GM23248 (cell line): ENCODE measurements around the gene RHCE. TPM values are rescaled to one million over a fixed set of nuclear protein-coding genes. Genes with fewer than 3 reads are reported as not detected.
"Not testable (repeated sequence)": the region's sequence is repeated elsewhere in the genome, so short reads cannot be mapped to it uniquely, and the experiment has no call there.

Experiments
- DNase-seq: peaks from one replicate; pipeline ENCODE4 v3.0.0-alpha.2; 2015
- H2AFZ ChIP-seq: fragments of 200-600 bp; sonication (generic); 2 replicates; pipeline ENCODE4 v1.6.1; 2016; ENCODE audit warnings: antibody characterized with exemption
- H3F3A ChIP-seq: fragments of 200-600 bp; sonication (generic); 2 replicates; pipeline ENCODE4 v1.6.1; 2016; ENCODE audit warnings: mild to moderate bottlenecking, antibody characterized with exemption, mixed run types; ENCODE audit not compliant: insufficient read depth
- H3K27ac ChIP-seq: fragments of 200-600 bp; sonication (generic); 2 replicates; pipeline ENCODE4 v1.5.1; 2016; ENCODE audit warnings: mild to moderate bottlenecking
- H3K27me3 ChIP-seq: fragments of 200-600 bp; sonication (generic); replicated peaks from 2 replicates; pipeline ENCODE4 v1.6.1; 2016; ENCODE audit warnings: mild to moderate bottlenecking; ENCODE audit not compliant: insufficient read depth
- H3K36me3 ChIP-seq: fragments of 200-600 bp; sonication (generic); 2 replicates; pipeline ENCODE4 v1.6.1; 2016; ENCODE audit warnings: low read depth, mild to moderate bottlenecking
- H3K4me1 ChIP-seq: fragments of 200-600 bp; sonication (generic); 2 replicates; pipeline ENCODE4 v1.6.1; 2016; ENCODE audit warnings: mild to moderate bottlenecking; ENCODE audit not compliant: insufficient read depth
- H3K4me2 ChIP-seq: fragments of 200-600 bp; sonication (generic); one replicate; pipeline ENCODE4 v1.6.1; 2016; ENCODE audit warnings: mild to moderate bottlenecking; ENCODE audit not compliant: unreplicated experiment
- H3K4me3 ChIP-seq: fragments of 200-600 bp; sonication (generic); 2 replicates; pipeline ENCODE4 v1.5.1; 2016; ENCODE audit warnings: mild to moderate bottlenecking
- H3K79me2 ChIP-seq: fragments of 200-600 bp; sonication (generic); 2 replicates; pipeline ENCODE4 v1.6.1; 2016; ENCODE audit warnings: mild to moderate bottlenecking; ENCODE audit not compliant: insufficient read depth
- H3K9ac ChIP-seq: fragments of 200-600 bp; sonication (generic); 2 replicates; pipeline ENCODE4 v1.6.1; 2016; ENCODE audit warnings: mild to moderate bottlenecking
- H3K9me2 ChIP-seq: fragments of 200-600 bp; sonication (generic); 2 replicates; pipeline ENCODE4 v1.6.1; 2016; ENCODE audit warnings: mixed run types, mild to moderate bottlenecking, moderate library complexity; ENCODE audit not compliant: insufficient read depth
- H3K9me3 ChIP-seq: fragments of 200-600 bp; sonication (generic); one replicate; pipeline ENCODE4 v1.6.1; 2017; ENCODE audit warnings: low read depth
- H4K20me1 ChIP-seq: fragments of 200-600 bp; sonication (generic); 2 replicates; pipeline ENCODE4 v1.6.0; 2016; ENCODE audit not compliant: insufficient read depth
- EZH2 ChIP-seq: fragments of 200-600 bp; sonication (generic); IDR thresholded peaks from 2 replicates; pipeline ENCODE4 v1.6.1; 2018; ENCODE audit warnings: antibody characterized with exemption, mild to moderate bottlenecking; ENCODE audit not compliant: insufficient read depth, poor library complexity, severe bottlenecking
- EZH2phosphoT487 ChIP-seq: fragments of 200-600 bp; sonication (generic); IDR thresholded peaks from 2 replicates; pipeline ENCODE4 v1.6.1; 2018; ENCODE audit warnings: antibody characterized with exemption, moderate library complexity, mild to moderate bottlenecking, low read depth; ENCODE audit not compliant: insufficient read depth
- WGBS, 2 experiments: methylation state at CpG; one replicate each; pipeline ENCODE4 v1.1.6; 2015 to 2017; ENCODE audit warnings: low lambda C conversion rate in 2 of 2, low coverage in 1 of 2; ENCODE audit errors: missing lambda C conversion rate in 2 of 2; 5-methylcytosine and 5-hydroxymethylcytosine counted together
- in situ Hi-C: fragments of 300-500 bp; cut with MboI; formaldehyde crosslinking; loops from 2 replicates; pipeline ENCODE4 v1.15.0; 2020
- polyA plus RNA-seq: library from polyadenylated mRNA; unstranded; fragments of >200 nt; fragmentation: Nextera tagmentation; extraction: Ambion mirVana; gene quantifications from 2 replicates; pipeline ENCODE4 v1.2.1, GENCODE V29; 2016
- total RNA-seq: library from RNA; depleted of rRNA; stranded (reverse); fragments of >200 nt; shearing (Covaris generic); gene quantifications from 2 replicates; pipeline ENCODE4 v1.2.3, GENCODE V29; 2014

The RHCE gene
- total and polyA plus RNA-seq, 2 experiments from 2014 or later, result 0.43 to 0.90 TPM

- Histone ChIP-seq H3K9ac (no peak overlapping the region), H4K20me1 (no peaks in the 10 kb centered on the region), H3K9me2 (no peaks in the 10 kb centered on the region), H3K79me2 (peaks cover 85% of the 10 kb centered on the region), H3K4me2 (no peak overlapping the region), H3K27ac (no peak overlapping the region), H3K4me3 (no peak overlapping the region), H3F3A (peaks cover 4% of the 10 kb centered on the region; the same call in 1 of the 2 replicates), H3K36me3 (peaks cover 17% of the 10 kb centered on the region), H2AFZ (no peak overlapping the region), H3K9me3 (no peaks in the 10 kb centered on the region), H3K4me1 (peaks cover 7% of the 10 kb centered on the region; the same call in 1 of the 2 replicates), H3K27me3 (no peaks in the 10 kb centered on the region)
- TF ChIP-seq EZH2phosphoT487 (no peak), EZH2 (no peak)
- 45 to 50% methylated on average over 2 of the region's 2 CpGs for WGBS, 2 experiments
- in situ Hi-C loops, result no loop called here
- DNase-seq, result no peak
These were observed 25.4 kb upstream of the RHCE start for GRCh38 chr1:25445993-25446538.

- Histone ChIP-seq H3K79me2 (peaks cover 96% of the 10 kb centered on the region), H3K36me3 (peaks cover 17% of the 10 kb centered on the region; the same call in 1 of the 2 replicates)
- H3F3A ChIP-seq, H3K9me2 ChIP-seq, H3K9ac ChIP-seq, H3K27ac ChIP-seq, H2AFZ ChIP-seq, DNase-seq, H3K4me3 ChIP-seq, H3K4me1 ChIP-seq, H3K9me3 ChIP-seq, H4K20me1 ChIP-seq, H3K27me3 ChIP-seq, in situ Hi-C loops, H3K4me2 ChIP-seq: not testable (repeated sequence)
- WGBS, 2 experiments, result 93 to 97% methylated on average over 5 of the region's 5 CpGs
These were observed 24.0 kb upstream of the RHCE start for GRCh38 chr1:25444604-25445003.

GRCh38 chr1:25443030-25443699, 22.5 kb upstream of the RHCE start:
- no peak for DNase-seq
- 97 to 98% methylated on average over 4 of the region's 4 CpGs for WGBS, 2 experiments
- Histone ChIP-seq H3K27ac (no peak overlapping the region), H3K4me1 (peaks cover 7% of the 10 kb centered on the region; the same call in 1 of the 2 replicates), H3K9ac (no peak overlapping the region), H3K36me3 (0 out of 2 replicates have a peak, but pooled peaks cover 6% of the 10 kb centered on the region), H3K9me3 (no peaks in the 10 kb centered on the region), H3K27me3 (no peaks in the 10 kb centered on the region), H3F3A (peaks cover 4% of the 10 kb centered on the region; the same call in 1 of the 2 replicates), H2AFZ (no peak overlapping the region), H3K4me3 (no peak overlapping the region), H3K9me2 (no peaks in the 10 kb centered on the region), H3K79me2 (peaks cover 99% of the 10 kb centered on the region), H3K4me2 (no peak overlapping the region), H4K20me1 (no peaks in the 10 kb centered on the region)
- in situ Hi-C loops, result no loop called here
- TF ChIP-seq EZH2phosphoT487 (no peak), EZH2 (no peak)

GRCh38 chr1:25442178-25442577, 21.6 kb upstream of the RHCE start:
- H3K4me1 ChIP-seq, result peaks cover 7% of the 10 kb centered on the region; the same call in 1 of the 2 replicates
- DNase-seq, result peak; percentile 60
- H3K9me2 ChIP-seq, result no peaks in the 10 kb centered on the region
- 94 to 100% methylated on average over 1 of the region's 1 CpG for WGBS, 2 experiments
- H3K4me3 ChIP-seq, result no peak overlapping the region
- H3K9me3 ChIP-seq, result no peaks in the 10 kb centered on the region
- no peaks in the 10 kb centered on the region for H4K20me1 ChIP-seq
- no peak overlapping the region for H3K4me2 ChIP-seq
- H3K27ac ChIP-seq, result no peak overlapping the region
- no peak overlapping the region for H3K9ac ChIP-seq
- TF ChIP-seq EZH2phosphoT487, result no peak
- 0 out of 2 replicates have a peak, but pooled peaks cover 2% of the 10 kb centered on the region for H3K36me3 ChIP-seq
- peaks cover 100% of the 10 kb centered on the region for H3K79me2 ChIP-seq
- H3F3A ChIP-seq, result peaks cover 4% of the 10 kb centered on the region; the same call in 1 of the 2 replicates
- in situ Hi-C loops, result no loop called here
- H3K27me3 ChIP-seq, result no peaks in the 10 kb centered on the region
- H2AFZ ChIP-seq, result no peak overlapping the region
